Lower lobe of right lung (tissue), 2 donors: ENCODE results near the gene MLLT10. TPM values are rescaled to one million over a fixed set of nuclear protein-coding genes. Genes with fewer than 3 reads are reported as not detected.
A peak's percentile ranks its signal among the peaks of the same experiment; 100 is the strongest.

Source experiments
- ATAC-seq, 2 donors: fragments of 200-7000 bp; cut with Tn5 transposase; one replicate each; pipeline ENCODE4 v1.9.1; 2020 to 2022; ENCODE audit warnings: mild to moderate bottlenecking in 2 of 2, moderate library complexity in 2 of 2
- DNase-seq: peaks from one replicate; pipeline ENCODE4 v3.0.0-alpha.2; 2020
- H3K27ac ChIP-seq: fragments of 200-600 bp; one replicate; pipeline ENCODE4 v1.8.0; 2022
- H3K27me3 ChIP-seq: fragments of 200-600 bp; one replicate; pipeline ENCODE4 v1.8.0; 2022; ENCODE audit warnings: low read depth
- H3K36me3 ChIP-seq: fragments of 200-600 bp; one replicate; pipeline ENCODE4 v1.8.0; 2022; ENCODE audit warnings: mild to moderate bottlenecking
- H3K4me1 ChIP-seq: fragments of 200-600 bp; one replicate; pipeline ENCODE4 v1.8.0; 2022
- H3K4me3 ChIP-seq: fragments of 200-600 bp; one replicate; pipeline ENCODE4 v1.8.0; 2022; ENCODE audit warnings: mild to moderate bottlenecking
- H3K9me3 ChIP-seq: fragments of 200-600 bp; one replicate; pipeline ENCODE4 v1.8.0; 2022
- intact Hi-C: fragments of 100-400 bp; cut with DNase I; formaldehyde crosslinking; loops from one replicate; pipeline ENCODE4 v1.11.0; 2022
- total RNA-seq: library from RNA; stranded (reverse); fragmentation: NEBNext Ultra II Directional; extraction: Animal tissue kit (Norgen Biotek cat#: 25700); gene quantifications from one replicate; pipeline ENCODE4 v1.2.1, GENCODE V29; 2021
- TF ChIP-seq, protein P1 (sequence below): fragments of 200-600 bp; IDR thresholded peaks from one replicate; pipeline ENCODE4 v1.8.0; 2022; ENCODE audit warnings: antibody characterized with exemption, mild to moderate bottlenecking
- donor health status: DM: no; HTN: yes; CAD: no; lungs with severe emphysema.

The MLLT10 gene
- total RNA-seq, 1 donor from 2014 or later = 48.8 TPM

DNA sequence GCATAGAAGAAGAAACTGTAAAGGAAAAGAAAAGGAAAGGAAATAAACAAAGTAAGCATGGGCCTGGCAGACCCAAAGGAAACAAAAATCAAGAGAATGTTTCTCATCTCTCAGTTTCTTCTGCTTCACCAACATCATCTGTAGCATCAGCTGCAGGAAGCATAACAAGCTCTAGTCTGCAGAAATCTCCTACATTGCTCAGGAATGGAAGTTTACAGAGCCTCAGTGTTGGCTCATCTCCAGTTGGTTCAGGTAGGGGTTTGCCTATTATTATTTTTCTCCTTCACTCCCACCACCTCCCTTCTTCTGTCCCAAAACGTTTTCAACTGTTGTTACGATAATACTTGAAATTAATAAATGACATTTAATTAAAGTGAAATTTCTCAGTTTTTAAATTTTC lies 139.6 kb downstream of the MLLT10 start:
- no peak for ATAC-seq
- no peak overlapping the region for H3K27ac ChIP-seq
- no peak overlapping the region for H3K4me3 ChIP-seq
- H3K36me3 ChIP-seq = peaks cover 9% of the 10 kb centered on the region
- intact Hi-C loops = no loop called here
- H3K9me3 ChIP-seq = no peaks in the 10 kb centered on the region
- TF ChIP-seq, protein P1, sequence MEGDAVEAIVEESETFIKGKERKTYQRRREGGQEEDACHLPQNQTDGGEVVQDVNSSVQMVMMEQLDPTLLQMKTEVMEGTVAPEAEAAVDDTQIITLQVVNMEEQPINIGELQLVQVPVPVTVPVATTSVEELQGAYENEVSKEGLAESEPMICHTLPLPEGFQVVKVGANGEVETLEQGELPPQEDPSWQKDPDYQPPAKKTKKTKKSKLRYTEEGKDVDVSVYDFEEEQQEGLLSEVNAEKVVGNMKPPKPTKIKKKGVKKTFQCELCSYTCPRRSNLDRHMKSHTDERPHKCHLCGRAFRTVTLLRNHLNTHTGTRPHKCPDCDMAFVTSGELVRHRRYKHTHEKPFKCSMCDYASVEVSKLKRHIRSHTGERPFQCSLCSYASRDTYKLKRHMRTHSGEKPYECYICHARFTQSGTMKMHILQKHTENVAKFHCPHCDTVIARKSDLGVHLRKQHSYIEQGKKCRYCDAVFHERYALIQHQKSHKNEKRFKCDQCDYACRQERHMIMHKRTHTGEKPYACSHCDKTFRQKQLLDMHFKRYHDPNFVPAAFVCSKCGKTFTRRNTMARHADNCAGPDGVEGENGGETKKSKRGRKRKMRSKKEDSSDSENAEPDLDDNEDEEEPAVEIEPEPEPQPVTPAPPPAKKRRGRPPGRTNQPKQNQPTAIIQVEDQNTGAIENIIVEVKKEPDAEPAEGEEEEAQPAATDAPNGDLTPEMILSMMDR = no peak
- no peaks in the 10 kb centered on the region for H3K27me3 ChIP-seq
- no peak for DNase-seq
- H3K4me1 ChIP-seq = no peaks in the 10 kb centered on the region

DNA sequence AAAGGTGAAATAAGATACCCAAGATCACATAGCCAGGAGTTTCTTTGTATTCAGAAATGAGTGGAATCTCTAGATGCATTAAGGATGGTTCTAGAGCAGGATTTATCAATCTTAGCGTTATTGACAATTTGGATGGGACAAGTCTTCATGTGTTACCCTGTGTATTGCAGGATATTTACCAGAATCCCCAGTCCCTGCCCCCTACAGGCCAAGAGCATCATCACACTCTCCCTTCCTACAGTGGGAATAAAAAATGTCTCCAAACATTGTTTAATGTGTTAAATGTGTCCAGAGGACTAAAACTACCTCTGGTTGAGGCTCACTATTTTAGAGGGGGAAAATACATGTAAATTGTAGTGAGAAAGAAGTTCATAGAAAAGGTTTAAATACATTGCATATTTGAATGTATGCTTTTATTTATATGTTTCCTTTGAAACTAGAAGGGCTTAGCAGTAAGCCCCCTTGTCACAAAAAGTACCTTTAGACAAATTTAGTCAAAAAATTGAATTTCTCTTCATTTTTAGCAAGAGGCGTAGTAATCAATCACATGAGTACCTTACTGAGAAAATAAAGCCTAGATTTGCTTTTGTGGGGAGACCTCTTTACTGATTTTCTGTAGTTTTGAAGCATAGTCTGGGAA lies 141.2 kb downstream of the MLLT10 start:
- TF ChIP-seq, protein P1 = peak; percentile 74
- Histone ChIP-seq H3K27ac (no peak overlapping the region), H3K27me3 (no peaks in the 10 kb centered on the region), H3K9me3 (no peaks in the 10 kb centered on the region), H3K4me3 (no peak overlapping the region), H3K36me3 (peaks cover 9% of the 10 kb centered on the region), H3K4me1 (no peaks in the 10 kb centered on the region)
- ATAC-seq = peak; percentile 54 to 73
- intact Hi-C loops = no loop called here
- DNase-seq = no peak

DNA sequence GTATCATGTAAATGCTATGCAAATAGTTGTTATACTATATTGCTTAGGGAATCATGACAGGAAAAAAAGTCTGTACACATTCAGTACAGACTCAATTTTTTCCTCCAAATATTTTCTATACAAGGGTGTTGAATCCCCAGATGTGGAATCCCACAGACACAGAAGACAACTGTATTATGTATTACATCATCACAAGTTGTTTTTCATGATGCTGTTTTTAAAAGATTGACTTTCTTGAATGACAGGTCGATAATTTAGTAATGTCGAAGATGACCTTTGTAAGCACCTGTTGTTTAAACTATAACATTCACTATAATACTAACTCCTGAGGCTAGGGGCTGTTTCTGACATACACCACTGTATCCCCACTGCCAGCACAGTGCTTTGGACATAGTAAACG lies 143.5 kb downstream of the MLLT10 start:
- H3K9me3 ChIP-seq = no peaks in the 10 kb centered on the region
- TF ChIP-seq, protein P1 = no peak
- no peaks in the 10 kb centered on the region for H3K27me3 ChIP-seq
- no peak overlapping the region for H3K4me3 ChIP-seq
- H3K27ac ChIP-seq = no peak overlapping the region
- peaks cover 9% of the 10 kb centered on the region for H3K36me3 ChIP-seq
- intact Hi-C loops = no loop called here
- DNase-seq (no peak), ATAC-seq (no peak)
- no peaks in the 10 kb centered on the region for H3K4me1 ChIP-seq

DNA sequence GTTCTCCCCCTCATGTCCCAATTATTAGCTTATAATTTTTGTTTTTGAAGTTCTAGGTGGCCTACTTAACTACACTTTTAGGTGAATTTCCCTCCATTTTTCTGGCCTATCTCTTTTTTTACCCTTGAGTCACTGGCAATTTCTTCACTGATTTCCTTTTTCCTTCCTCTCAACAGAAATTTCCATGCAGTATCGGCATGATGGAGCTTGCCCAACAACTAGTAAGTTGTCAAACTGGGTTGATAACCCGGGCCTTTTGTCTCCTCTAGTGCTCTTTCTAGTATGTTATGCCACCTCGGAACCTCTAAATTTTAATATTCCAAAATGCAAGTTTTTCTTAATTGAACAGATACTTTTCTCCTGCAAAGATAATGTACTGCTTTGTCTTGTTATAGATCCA lies 147.1 kb downstream of the MLLT10 start:
- Histone ChIP-seq H3K4me3 (no peak overlapping the region), H3K9me3 (no peaks in the 10 kb centered on the region), H3K36me3 (no peaks in the 10 kb centered on the region), H3K27ac (no peak overlapping the region), H3K27me3 (no peaks in the 10 kb centered on the region), H3K4me1 (no peaks in the 10 kb centered on the region)
- intact Hi-C loops = no loop called here
- TF ChIP-seq, protein P1 = no peak
- ATAC-seq = no peak
- DNase-seq = no peak

DNA sequence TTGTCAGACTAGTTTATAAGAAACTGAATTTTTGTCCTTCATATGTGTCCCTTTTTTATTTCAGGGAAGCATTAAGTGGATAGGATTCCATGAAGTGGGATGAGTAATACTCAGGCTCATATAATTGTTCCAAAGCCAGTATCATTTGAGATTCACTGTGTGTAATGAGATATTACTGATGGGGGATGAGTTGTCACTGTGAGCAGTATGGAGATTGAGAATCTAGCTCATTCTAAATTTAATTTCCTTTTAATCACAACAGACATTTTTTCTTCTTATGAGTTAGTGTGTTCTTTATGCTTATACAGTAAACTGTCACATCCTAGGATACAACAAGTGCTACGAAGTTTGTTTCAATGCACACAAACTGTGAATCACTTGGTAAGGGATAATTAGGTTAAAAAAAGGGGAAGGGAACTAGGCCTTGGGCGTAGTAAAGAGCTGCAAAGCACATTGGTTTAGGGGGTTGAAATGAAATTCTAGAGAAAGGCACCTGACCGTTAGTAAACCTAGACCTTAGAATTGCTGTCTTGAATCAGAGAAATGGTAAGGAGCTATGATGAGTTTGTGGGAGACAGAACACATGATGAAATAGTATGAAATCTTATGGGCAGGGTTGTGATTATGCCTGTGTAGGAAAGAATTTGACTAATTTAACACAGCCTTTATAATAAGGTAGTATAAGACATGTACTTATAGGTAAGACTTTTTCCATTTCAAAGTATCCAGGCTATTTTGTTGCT lies 153.4 kb downstream of the MLLT10 start:
- H3K4me1 ChIP-seq = no peaks in the 10 kb centered on the region
- TF ChIP-seq, protein P1 = no peak
- no peak overlapping the region for H3K4me3 ChIP-seq
- no peaks in the 10 kb centered on the region for H3K9me3 ChIP-seq
- no peak for ATAC-seq
- H3K27me3 ChIP-seq = no peaks in the 10 kb centered on the region
- intact Hi-C loops = no loop called here
- DNase-seq = no peak
- H3K27ac ChIP-seq = no peak overlapping the region
- H3K36me3 ChIP-seq = peaks cover 12% of the 10 kb centered on the region
